Neural progenitor cell (in vitro differentiated cells): ENCODE data around the gene S100A10. TPM values are rescaled to one million over a fixed set of nuclear protein-coding genes. Genes with fewer than 3 reads are reported as not detected.

Source experiments
- DNase-seq: peaks from one replicate; pipeline ENCODE4 v3.0.0-alpha.2; 2016; ENCODE audit warnings: low spot score
- H2AFZ ChIP-seq: fragments of 200-600 bp; sonication (generic); replicated peaks from 2 replicates; pipeline ENCODE4 v1.6.1; 2016; ENCODE audit warnings: antibody characterized with exemption
- H3F3A ChIP-seq: fragments of 200-600 bp; sonication (generic); 2 replicates; pipeline ENCODE4 v1.6.1; 2016; ENCODE audit warnings: antibody characterized with exemption, low read depth
- H3K27ac ChIP-seq: fragments of 200-600 bp; sonication (generic); 2 replicates; pipeline ENCODE4 v1.5.1; 2016; ENCODE audit warnings: mild to moderate bottlenecking
- H3K27me3 ChIP-seq: fragments of 200-600 bp; sonication (generic); 2 replicates; pipeline ENCODE4 v1.6.1; 2016; ENCODE audit warnings: mild to moderate bottlenecking, moderate library complexity
- H3K36me3 ChIP-seq: fragments of 200-600 bp; sonication (generic); 2 replicates; pipeline ENCODE4 v1.5.1; 2016
- H3K4me1 ChIP-seq: fragments of 200-600 bp; sonication (generic); 2 replicates; pipeline ENCODE4 v1.6.1; 2016; ENCODE audit warnings: mixed run types
- H3K4me2 ChIP-seq: fragments of 200-600 bp; sonication (generic); 2 replicates; pipeline ENCODE4 v1.6.1; 2016
- H3K4me3 ChIP-seq: fragments of 200-600 bp; sonication (generic); 2 replicates; pipeline ENCODE4 v1.5.1; 2016
- H3K79me2 ChIP-seq: fragments of 200-600 bp; sonication (generic); 2 replicates; pipeline ENCODE4 v1.6.1; 2016; ENCODE audit warnings: low read depth
- H3K9ac ChIP-seq: fragments of 200-600 bp; sonication (generic); 2 replicates; pipeline ENCODE4 v1.6.1; 2016
- H3K9me3 ChIP-seq: fragments of 200-600 bp; sonication (generic); 2 replicates; pipeline ENCODE4 v1.5.1; 2016; ENCODE audit warnings: low read depth
- H4K20me1 ChIP-seq: fragments of 200-600 bp; sonication (generic); 2 replicates; pipeline ENCODE4 v1.6.1; 2016; ENCODE audit warnings: low read depth
- H3K27ac Mint-ChIP-seq: 3 replicates; pipeline ENCODE4 v1.8.0; 2021; ENCODE audit warnings: mixed read lengths
- H3K27me3 Mint-ChIP-seq: 2 replicates; pipeline ENCODE4 v1.8.0; 2022; ENCODE audit warnings: low read depth, mild to moderate bottlenecking, inconsistent platforms, moderate library complexity, mixed read lengths; ENCODE audit not compliant: insufficient read depth
- H3K36me3 Mint-ChIP-seq: 3 replicates; pipeline ENCODE4 v1.8.0; 2021; ENCODE audit warnings: mixed read lengths
- H3K4me1 Mint-ChIP-seq: 3 replicates; pipeline ENCODE4 v1.8.0; 2021; ENCODE audit warnings: mixed read lengths
- H3K4me3 Mint-ChIP-seq: 3 replicates; pipeline ENCODE4 v1.8.0; 2021; ENCODE audit warnings: mild to moderate bottlenecking, moderate library complexity, mixed read lengths
- H3K9me3 Mint-ChIP-seq: 3 replicates; pipeline ENCODE4 v1.8.0; 2020; ENCODE audit warnings: mixed read lengths
- CTCF ChIP-seq: fragments of 200-600 bp; sonication (generic); IDR thresholded peaks from 2 replicates; pipeline ENCODE4 v1.5.1; 2017; ENCODE audit warnings: antibody characterized with exemption, mild to moderate bottlenecking
- EZH2 ChIP-seq: fragments of 200-600 bp; sonication (generic); IDR thresholded peaks from 2 replicates; pipeline ENCODE4 v1.6.1; 2017; ENCODE audit warnings: antibody characterized with exemption, mild to moderate bottlenecking, moderate library complexity
- EZH2phosphoT487 ChIP-seq: fragments of 200-600 bp; sonication (generic); IDR thresholded peaks from 2 replicates; pipeline ENCODE4 v1.6.1; 2017; ENCODE audit warnings: antibody characterized with exemption
- total RNA-seq: library from RNA; depleted of rRNA; stranded (reverse); fragments of >200 nt; gene quantifications from 2 replicates; pipeline ENCODE4 v1.2.3, GENCODE V29; 2015; ENCODE audit warnings: low replicate concordance

S100A10 gene
- total RNA-seq, 1 donor from 2014 or later = 0.54 TPM

GRCh38 chr1:151972542-151973248, 21.0 kb downstream of the S100A10 start:
- peak overlapping the region; percentile 0 for H3K4me2 ChIP-seq
- H2AFZ ChIP-seq = no peak overlapping the region
- H3K4me3 ChIP-seq = no peak overlapping the region
- Mint-ChIP-seq H3K27ac (no peak overlapping the region), H3K36me3 (no peaks in the 10 kb centered on the region), H3K4me3 (no peak overlapping the region), H3K27me3 (no peaks in the 10 kb centered on the region), H3K4me1 (peaks cover 11% of the 10 kb centered on the region), H3K9me3 (no peaks in the 10 kb centered on the region)
- DNase-seq = peak; percentile 22
- no peaks in the 10 kb centered on the region for H3K9me3 ChIP-seq
- no peaks in the 10 kb centered on the region for H3K27me3 ChIP-seq
- no peak overlapping the region for H3K27ac ChIP-seq
- no peak overlapping the region for H3K9ac ChIP-seq
- no peaks in the 10 kb centered on the region for H4K20me1 ChIP-seq
- H3K4me1 ChIP-seq = no peaks in the 10 kb centered on the region
- no peaks in the 10 kb centered on the region for H3K79me2 ChIP-seq
- H3K36me3 ChIP-seq = no peaks in the 10 kb centered on the region
- H3F3A ChIP-seq = no peaks in the 10 kb centered on the region
- TF ChIP-seq EZH2 = no peak
- TF ChIP-seq EZH2phosphoT487 = no peak
- TF ChIP-seq CTCF = no peak

GRCh38 chr1:151970626-151971025, 23.0 kb downstream of the S100A10 start:
- Mint-ChIP-seq H3K27ac (no peak overlapping the region), H3K4me3 (no peak overlapping the region), H3K27me3 (no peaks in the 10 kb centered on the region), H3K9me3 (no peaks in the 10 kb centered on the region), H3K36me3 (no peaks in the 10 kb centered on the region), H3K4me1 (peaks cover 11% of the 10 kb centered on the region)
- no peaks in the 10 kb centered on the region for H4K20me1 ChIP-seq
- TF ChIP-seq EZH2 (no peak), CTCF (no peak), EZH2phosphoT487 (no peak)
- H3K9ac ChIP-seq = no peak overlapping the region
- no peaks in the 10 kb centered on the region for H3K36me3 ChIP-seq
- no peaks in the 10 kb centered on the region for H3K4me1 ChIP-seq
- H3K9me3 ChIP-seq = no peaks in the 10 kb centered on the region
- H3K4me3 ChIP-seq = no peak overlapping the region
- H3K4me2 ChIP-seq = no peak overlapping the region
- H3K27me3 ChIP-seq = peaks cover 5% of the 10 kb centered on the region
- no peaks in the 10 kb centered on the region for H3F3A ChIP-seq
- H3K79me2 ChIP-seq = no peaks in the 10 kb centered on the region
- DNase-seq = no peak
- no peak overlapping the region for H3K27ac ChIP-seq
- H2AFZ ChIP-seq = no peak overlapping the region

- no peak overlapping the region for H3K4me3 Mint-ChIP-seq
- Histone ChIP-seq H3K27me3 (peaks cover 5% of the 10 kb centered on the region), H3K27ac (no peak overlapping the region), H2AFZ (no peak overlapping the region), H3K4me3 (no peak overlapping the region), H3K9me3 (no peaks in the 10 kb centered on the region), H3K4me1 (no peaks in the 10 kb centered on the region), H4K20me1 (no peaks in the 10 kb centered on the region), H3K4me2 (no peak overlapping the region), H3F3A (no peaks in the 10 kb centered on the region), H3K36me3 (no peaks in the 10 kb centered on the region), H3K9ac (no peak overlapping the region), H3K79me2 (no peaks in the 10 kb centered on the region)
- no peaks in the 10 kb centered on the region for H3K9me3 Mint-ChIP-seq
- peaks cover 11% of the 10 kb centered on the region for H3K4me1 Mint-ChIP-seq
- TF ChIP-seq EZH2phosphoT487 (no peak), EZH2 (no peak), CTCF (no peak)
- no peak overlapping the region for H3K27ac Mint-ChIP-seq
- H3K27me3 Mint-ChIP-seq = no peaks in the 10 kb centered on the region
- H3K36me3 Mint-ChIP-seq = no peaks in the 10 kb centered on the region
- DNase-seq = no peak
Observed at GRCh38 chr1:151970128-151970527, 23.5 kb downstream of the S100A10 start.
